ENCODE measurements around the gene PSMB11. TPM values are rescaled to one million over a fixed set of nuclear protein-coding genes. Genes with fewer than 3 reads are reported as not detected.

The PSMB11 gene
- total RNA-seq, 1 donor from 2014 or later = not detected

DNA sequence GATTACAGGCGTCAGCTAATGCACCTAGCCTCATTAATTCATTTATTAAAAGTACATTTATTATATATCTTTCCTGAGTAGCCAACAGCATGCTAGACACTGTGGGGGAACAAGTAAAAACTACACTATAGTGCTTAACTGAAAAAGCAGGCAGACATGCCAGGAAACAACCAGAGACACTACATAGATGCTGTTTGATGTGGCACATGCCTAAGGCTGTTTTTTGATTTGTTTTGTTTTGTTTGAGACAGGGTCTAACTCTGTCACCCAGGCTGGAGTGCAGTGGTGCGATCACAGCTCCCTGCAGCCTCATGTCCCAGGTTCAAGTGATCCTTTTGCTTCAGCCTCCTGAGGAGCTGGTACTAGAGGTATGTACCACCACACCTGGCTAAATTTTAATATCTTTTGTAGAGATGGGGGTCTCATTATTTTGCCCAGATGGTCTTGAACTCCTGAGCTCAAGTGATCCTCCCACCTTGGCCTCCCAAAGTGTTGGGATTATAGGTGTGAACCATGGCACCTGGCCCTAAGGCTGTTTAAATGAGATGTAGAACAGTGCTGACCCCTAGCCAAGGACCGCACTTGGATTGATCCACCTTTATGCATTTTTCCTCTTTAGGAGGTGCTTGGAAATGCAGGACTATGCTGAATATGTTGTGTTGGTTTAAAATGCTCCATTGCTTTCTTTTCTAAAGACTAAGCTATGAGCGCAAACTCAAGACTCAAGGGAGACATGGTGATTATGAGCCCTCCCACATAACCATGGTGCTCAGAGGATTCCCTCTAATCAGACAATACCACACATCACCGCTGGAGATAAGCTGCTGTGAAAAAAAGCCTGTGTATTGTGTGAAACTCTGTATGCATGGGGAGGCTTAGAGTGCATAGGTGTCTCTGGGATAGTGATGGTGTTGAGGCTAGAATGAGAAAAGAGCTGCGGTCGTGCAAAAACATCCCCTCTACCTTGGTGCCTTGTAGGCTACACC, 21.6 kb upstream of the PSMB11 start:
- Mint-ChIP-seq H3K27me3 (ENCODE audit: low read depth) (no peaks in the 10 kb centered on the region), H3K27ac (ENCODE audit: unreplicated experiment) (no peak overlapping the region), H3K4me1 (peaks cover 35% of the 10 kb centered on the region), H3K36me3 (ENCODE audit: low read depth) (no peaks in the 10 kb centered on the region), H3K4me3 (no peak overlapping the region), H3K9me3 (no peaks in the 10 kb centered on the region)
- no peak for DNase-seq (ENCODE audit: low read depth, low spot score)
- TF ChIP-seq, protein P1, sequence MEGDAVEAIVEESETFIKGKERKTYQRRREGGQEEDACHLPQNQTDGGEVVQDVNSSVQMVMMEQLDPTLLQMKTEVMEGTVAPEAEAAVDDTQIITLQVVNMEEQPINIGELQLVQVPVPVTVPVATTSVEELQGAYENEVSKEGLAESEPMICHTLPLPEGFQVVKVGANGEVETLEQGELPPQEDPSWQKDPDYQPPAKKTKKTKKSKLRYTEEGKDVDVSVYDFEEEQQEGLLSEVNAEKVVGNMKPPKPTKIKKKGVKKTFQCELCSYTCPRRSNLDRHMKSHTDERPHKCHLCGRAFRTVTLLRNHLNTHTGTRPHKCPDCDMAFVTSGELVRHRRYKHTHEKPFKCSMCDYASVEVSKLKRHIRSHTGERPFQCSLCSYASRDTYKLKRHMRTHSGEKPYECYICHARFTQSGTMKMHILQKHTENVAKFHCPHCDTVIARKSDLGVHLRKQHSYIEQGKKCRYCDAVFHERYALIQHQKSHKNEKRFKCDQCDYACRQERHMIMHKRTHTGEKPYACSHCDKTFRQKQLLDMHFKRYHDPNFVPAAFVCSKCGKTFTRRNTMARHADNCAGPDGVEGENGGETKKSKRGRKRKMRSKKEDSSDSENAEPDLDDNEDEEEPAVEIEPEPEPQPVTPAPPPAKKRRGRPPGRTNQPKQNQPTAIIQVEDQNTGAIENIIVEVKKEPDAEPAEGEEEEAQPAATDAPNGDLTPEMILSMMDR (conservative IDR thresholded peaks at IDR 0.05) = no peak

DNA sequence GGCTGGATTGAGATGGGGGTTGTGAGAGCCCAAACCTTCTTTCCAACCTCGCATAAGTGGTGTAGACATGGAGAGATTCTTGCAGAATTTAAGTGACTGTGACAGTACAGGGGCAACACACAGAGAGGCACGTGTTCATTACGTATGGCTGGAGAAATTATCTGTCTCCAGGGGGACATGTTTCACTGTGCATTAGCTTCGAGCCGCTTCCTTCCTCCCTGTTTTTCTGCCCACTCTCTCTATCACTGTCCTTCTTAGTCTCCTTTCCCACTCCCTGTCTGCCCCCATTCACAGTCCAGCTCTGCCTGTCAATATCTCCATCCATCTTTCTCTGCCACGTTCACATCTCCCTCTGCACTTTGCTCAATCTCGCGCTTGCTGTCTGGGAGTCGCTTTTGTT, 20.6 kb upstream of the PSMB11 start:
- H3K4me3 Mint-ChIP-seq = no peak overlapping the region
- DNase-seq (ENCODE audit: low read depth, low spot score) = no peak
- H3K27ac Mint-ChIP-seq (ENCODE audit: unreplicated experiment) = peak overlapping the region; percentile 1
- H3K9me3 Mint-ChIP-seq = no peaks in the 10 kb centered on the region
- H3K27me3 Mint-ChIP-seq (ENCODE audit: low read depth) = no peaks in the 10 kb centered on the region
- TF ChIP-seq, protein P1 (conservative IDR thresholded peaks at IDR 0.05) = no peak
- H3K36me3 Mint-ChIP-seq (ENCODE audit: low read depth) = peaks cover 6% of the 10 kb centered on the region
- peaks cover 44% of the 10 kb centered on the region for H3K4me1 Mint-ChIP-seq

DNA sequence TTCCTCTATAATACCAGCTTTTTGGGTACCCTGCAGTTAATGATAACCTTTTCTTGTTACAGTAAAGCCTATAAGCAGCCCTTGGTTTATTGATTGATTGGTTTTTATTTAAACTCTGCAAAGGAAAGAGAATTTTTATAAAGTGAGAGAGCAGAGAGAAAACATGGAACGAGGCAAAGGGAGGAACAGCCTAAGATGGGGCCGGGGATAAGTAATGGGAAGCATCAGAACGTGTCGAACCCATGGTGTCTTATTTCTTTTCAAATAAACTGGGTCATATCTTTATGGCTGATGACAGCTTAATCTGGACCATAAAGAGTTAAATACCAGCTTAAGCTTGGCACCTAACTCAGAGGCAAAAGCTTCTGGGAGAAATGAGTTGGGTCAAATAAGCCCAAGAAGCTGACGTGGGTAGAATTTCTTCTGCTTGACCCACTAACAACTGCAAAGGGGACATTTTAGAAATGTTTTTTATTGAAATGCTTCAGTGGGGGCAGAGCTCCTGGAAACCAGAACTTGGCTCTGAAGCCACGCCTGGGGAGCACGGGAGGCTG, 20.0 kb upstream of the PSMB11 start:
- Mint-ChIP-seq H3K9me3 (no peaks in the 10 kb centered on the region), H3K36me3 (ENCODE audit: low read depth) (peaks cover 6% of the 10 kb centered on the region), H3K4me3 (no peak overlapping the region), H3K4me1 (peaks cover 44% of the 10 kb centered on the region), H3K27ac (ENCODE audit: unreplicated experiment) (no peak overlapping the region), H3K27me3 (ENCODE audit: low read depth) (no peaks in the 10 kb centered on the region)
- no peak for DNase-seq (ENCODE audit: low read depth, low spot score)
- TF ChIP-seq, protein P1 (conservative IDR thresholded peaks at IDR 0.05) = no peak

DNA sequence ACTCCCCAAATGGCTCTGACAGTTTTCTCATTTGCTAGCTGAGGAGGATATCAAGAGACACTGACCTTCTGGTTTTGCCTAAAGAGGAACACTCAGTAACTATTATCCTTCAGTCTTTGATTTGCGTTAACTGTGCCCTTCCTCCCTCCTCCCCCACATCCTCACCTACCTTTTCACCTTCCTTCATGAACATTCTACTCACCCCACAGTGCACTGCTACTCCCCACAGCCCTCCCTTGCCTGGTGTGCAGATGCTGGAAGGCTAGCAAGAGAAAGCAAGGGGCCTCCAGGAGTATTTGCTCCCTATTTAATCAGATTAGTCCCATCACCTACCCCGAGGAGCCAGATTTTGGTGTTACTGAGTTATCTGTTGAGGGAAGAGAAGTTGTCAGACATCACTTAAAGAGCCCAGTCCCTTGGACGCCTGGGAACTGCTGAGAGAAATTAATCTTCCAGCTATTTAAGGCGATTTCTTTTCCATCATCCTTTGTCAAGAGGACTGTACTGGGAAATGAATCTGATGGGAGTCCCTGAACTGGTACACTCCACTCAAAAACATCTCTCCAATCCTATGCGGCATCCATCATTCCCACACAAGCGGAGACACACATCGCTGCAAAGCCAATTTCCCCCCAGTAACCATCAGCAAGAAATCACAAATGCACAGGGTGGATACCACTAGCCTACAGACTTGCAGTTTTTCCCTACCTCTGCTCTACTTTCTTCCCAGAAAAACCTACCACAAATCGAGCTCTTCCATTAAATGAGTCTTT, 18.8 kb upstream of the PSMB11 start:
- peaks cover 8% of the 10 kb centered on the region for H3K36me3 Mint-ChIP-seq (ENCODE audit: low read depth)
- H3K27me3 Mint-ChIP-seq (ENCODE audit: low read depth) = no peaks in the 10 kb centered on the region
- peaks cover 48% of the 10 kb centered on the region for H3K4me1 Mint-ChIP-seq
- peak overlapping the region; percentile 7 for H3K27ac Mint-ChIP-seq (ENCODE audit: unreplicated experiment)
- H3K4me3 Mint-ChIP-seq = no peak overlapping the region
- DNase-seq (ENCODE audit: low read depth, low spot score) = no peak
- TF ChIP-seq, protein P1 (conservative IDR thresholded peaks at IDR 0.05) = no peak
- no peaks in the 10 kb centered on the region for H3K9me3 Mint-ChIP-seq

DNA sequence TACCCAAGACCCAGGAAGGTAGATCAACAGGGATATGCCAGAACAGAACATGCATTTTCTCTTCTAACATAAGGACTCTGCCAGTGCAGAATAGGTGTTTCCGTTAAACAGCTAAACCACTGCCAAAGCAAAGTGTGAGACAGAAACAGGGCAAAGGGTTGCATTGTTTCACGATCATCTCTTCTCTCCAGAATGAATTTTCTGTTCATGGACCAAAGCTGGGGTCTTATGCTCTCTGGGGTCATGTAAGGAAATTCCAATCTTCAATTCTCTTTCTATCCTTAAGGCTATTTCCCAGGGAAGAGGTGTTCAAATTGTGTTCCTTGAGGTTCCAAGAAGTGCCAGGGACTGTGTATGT, 18.2 kb upstream of the PSMB11 start:
- no peaks in the 10 kb centered on the region for H3K27me3 Mint-ChIP-seq (ENCODE audit: low read depth)
- H3K36me3 Mint-ChIP-seq (ENCODE audit: low read depth) = peaks cover 8% of the 10 kb centered on the region
- peak overlapping the region; percentile 7 for H3K27ac Mint-ChIP-seq (ENCODE audit: unreplicated experiment)
- DNase-seq (ENCODE audit: low read depth, low spot score) = no peak
- H3K9me3 Mint-ChIP-seq = no peaks in the 10 kb centered on the region
- no peak overlapping the region for H3K4me3 Mint-ChIP-seq
- TF ChIP-seq, protein P1 (conservative IDR thresholded peaks at IDR 0.05) = no peak
- H3K4me1 Mint-ChIP-seq = peaks cover 48% of the 10 kb centered on the region
